GM18505 (cell line): Measurements from ENCODE around the gene TLR7.

Source experiments
- ATAC-seq: cut with Tn5 transposase; IDR thresholded peaks from one replicate; pipeline ENCODE4 v1.9.1; 2021; ENCODE audit not compliant: unreplicated experiment
- POLR2A ChIP-seq: IDR thresholded peaks from 4 replicates; pipeline ENCODE4 v1.6.1; 2011; ENCODE audit warnings: borderline replicate concordance; ENCODE audit not compliant: insufficient read depth, insufficient read length; ENCODE audit errors: extremely low read depth

TLR7 gene

GRCh38 chrX:12872741-12873140, 5.9 kb downstream of the TLR7 start:
- no peak for TF ChIP-seq POLR2A
- ATAC-seq: no peak

GRCh38 chrX:12874581-12874980, 7.7 kb downstream of the TLR7 start:
- no peak for ATAC-seq

GRCh38 chrX:12877386-12877785, 10.5 kb downstream of the TLR7 start:
- no peak for ATAC-seq
- TF ChIP-seq POLR2A: no peak

More at GRCh38 chrX:12874581-12874980, 7.7 kb downstream of the TLR7 start:
- no peak for TF ChIP-seq POLR2A

GRCh38 chrX:12878536-12878935, 11.7 kb downstream of the TLR7 start:
- ATAC-seq: no peak
- no peak for TF ChIP-seq POLR2A

GRCh38 chrX:12881914-12882313, 15.0 kb downstream of the TLR7 start:
- no peak for TF ChIP-seq POLR2A
- ATAC-seq: no peak

- no peak for TF ChIP-seq POLR2A
- no peak for ATAC-seq
These were observed 18.6 kb downstream of the TLR7 start for GRCh38 chrX:12885508-12885907.

- TF ChIP-seq POLR2A: no peak
- no peak for ATAC-seq
These were observed 19.7 kb downstream of the TLR7 start for GRCh38 chrX:12886545-12886944.

- TF ChIP-seq POLR2A: no peak
- no peak for ATAC-seq
These were observed 20.3 kb downstream of the TLR7 start for GRCh38 chrX:12887141-12887540.

- no peak for TF ChIP-seq POLR2A
- ATAC-seq: no peak
These were observed 20.9 kb downstream of the TLR7 start for GRCh38 chrX:12887767-12888166.

- peak; percentile 75 for ATAC-seq
These were observed 23.6 kb downstream of the TLR7 start for GRCh38 chrX:12890467-12890866.

GRCh38 chrX:12891171-12891570, 24.3 kb downstream of the TLR7 start:
- ATAC-seq: no peak
- no peak for TF ChIP-seq POLR2A

More at GRCh38 chrX:12890467-12890866, 23.6 kb downstream of the TLR7 start:
- TF ChIP-seq POLR2A: no peak

GRCh38 chrX:12891915-12892506, 25.1 kb downstream of the TLR7 start:
- TF ChIP-seq POLR2A: peak; percentile 48
- no peak for ATAC-seq

GRCh38 chrX:12892716-12893115, 25.8 kb downstream of the TLR7 start:
- no peak for TF ChIP-seq POLR2A
- ATAC-seq: no peak

- no peak for TF ChIP-seq POLR2A
- ATAC-seq: no peak
These were observed 27.5 kb downstream of the TLR7 start for GRCh38 chrX:12894074-12895030.

- ATAC-seq: no peak
- no peak for TF ChIP-seq POLR2A
These were observed 29.0 kb downstream of the TLR7 start for GRCh38 chrX:12895866-12896265.

GRCh38 chrX:12896935-12897334, 30.1 kb downstream of the TLR7 start:
- no peak for TF ChIP-seq POLR2A
- ATAC-seq: no peak
